Stimulated activated memory B cell treated with anti-CD40 and anti-IgM and Interleukin-4, amounts not matched to agents 10 μg/mL and 1 μg/mL and 100 μg/mL, for 72 hours (primary cell): ENCODE data around the gene P2RX5.

ENCODE experiments used
- ATAC-seq: fragments of 150-1000 bp; cut with Tn5 transposase; 2 replicates; pipeline ENCODE4 v1.10.0; 2021
- H3K27ac Mint-ChIP-seq: one replicate; pipeline ENCODE4 v1.8.0; 2022; ENCODE audit warnings: mild to moderate bottlenecking, mixed read lengths
- H3K27me3 Mint-ChIP-seq: one replicate; pipeline ENCODE4 v1.8.0; 2022; ENCODE audit warnings: mixed read lengths
- H3K36me3 Mint-ChIP-seq: one replicate; pipeline ENCODE4 v1.8.0; 2022; ENCODE audit warnings: mixed read lengths
- H3K4me1 Mint-ChIP-seq: one replicate; pipeline ENCODE4 v1.8.0; 2022; ENCODE audit warnings: mixed read lengths
- H3K4me3 Mint-ChIP-seq: one replicate; pipeline ENCODE4 v1.8.0; 2022; ENCODE audit warnings: mild to moderate bottlenecking, moderate library complexity, mixed read lengths
- H3K9me3 Mint-ChIP-seq: one replicate; pipeline ENCODE4 v1.8.0; 2022; ENCODE audit warnings: mixed read lengths

Gene P2RX5

DNA sequence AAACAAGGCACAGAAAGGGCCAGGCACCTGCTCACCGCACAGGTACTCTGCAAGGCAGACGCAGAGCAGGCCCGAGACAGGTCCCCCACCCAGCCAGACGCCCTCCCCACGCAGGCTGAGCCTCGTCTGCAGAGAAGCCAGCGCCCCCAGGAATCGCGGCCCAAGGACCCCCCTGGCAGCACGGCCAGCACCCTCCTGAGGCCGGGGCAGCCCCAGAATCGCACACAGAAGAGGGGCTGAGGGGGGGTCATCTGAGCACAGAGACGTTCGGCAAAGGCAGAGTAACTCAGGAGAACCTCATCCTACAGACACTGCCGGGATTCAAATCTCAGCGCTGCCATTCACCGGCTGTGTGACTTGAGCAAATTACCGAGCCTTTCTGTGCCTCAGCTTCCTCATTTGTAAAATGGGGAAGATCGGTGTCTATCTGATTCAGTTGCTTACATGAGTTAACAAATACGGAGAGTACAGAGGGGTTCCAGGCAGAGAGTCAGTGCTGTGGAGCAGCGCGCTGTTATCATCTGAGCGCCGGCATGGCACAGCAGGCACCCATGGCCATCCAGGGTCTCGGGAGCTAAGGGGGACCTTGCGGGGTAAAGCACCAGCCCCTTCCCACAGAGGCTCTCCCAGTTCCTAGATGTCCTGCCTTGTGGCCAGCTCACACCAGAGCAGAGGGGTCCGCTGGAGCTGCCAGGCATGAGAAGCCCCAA, 17.0 kb downstream of the P2RX5 start:
- no peak overlapping the region for H3K27ac Mint-ChIP-seq
- no peaks in the 10 kb centered on the region for H3K9me3 Mint-ChIP-seq
- H3K27me3 Mint-ChIP-seq: no peaks in the 10 kb centered on the region
- ATAC-seq: no peak
- H3K36me3 Mint-ChIP-seq: peaks cover 33% of the 10 kb centered on the region
- H3K4me3 Mint-ChIP-seq: no peak overlapping the region
- H3K4me1 Mint-ChIP-seq: peaks cover 38% of the 10 kb centered on the region

- no peak for ATAC-seq
- peaks cover 30% of the 10 kb centered on the region for H3K4me1 Mint-ChIP-seq
- peaks cover 33% of the 10 kb centered on the region for H3K36me3 Mint-ChIP-seq
- no peak overlapping the region for H3K27ac Mint-ChIP-seq
- no peaks in the 10 kb centered on the region for H3K9me3 Mint-ChIP-seq
- H3K4me3 Mint-ChIP-seq: no peak overlapping the region
- H3K27me3 Mint-ChIP-seq: no peaks in the 10 kb centered on the region
These were observed 17.7 kb downstream of the P2RX5 start for GRCh38 chr17:3678095-3678820.

DNA sequence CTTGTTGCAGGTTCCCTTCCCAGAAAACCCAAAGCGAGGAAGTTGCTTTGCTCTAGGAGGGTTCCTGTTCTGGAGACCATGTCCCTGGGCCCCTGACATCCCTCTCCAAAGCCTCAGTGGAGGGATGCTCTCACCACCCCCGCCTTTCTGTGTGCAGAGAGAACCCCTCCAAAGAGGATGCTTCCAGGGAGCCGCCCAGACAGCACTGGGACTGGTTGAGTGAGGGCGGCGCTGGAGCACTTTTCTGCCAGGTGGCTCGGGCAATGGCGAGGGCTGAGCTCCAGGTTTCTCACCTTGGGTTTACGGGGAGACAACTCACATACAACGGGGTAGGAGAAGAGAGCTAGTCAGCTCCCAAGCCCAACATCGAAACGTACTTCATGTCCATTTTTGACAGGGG, 20.1 kb downstream of the P2RX5 start:
- no peak overlapping the region for H3K27ac Mint-ChIP-seq
- H3K36me3 Mint-ChIP-seq: peaks cover 28% of the 10 kb centered on the region
- H3K4me1 Mint-ChIP-seq: peaks cover 25% of the 10 kb centered on the region
- H3K27me3 Mint-ChIP-seq: no peaks in the 10 kb centered on the region
- no peak overlapping the region for H3K4me3 Mint-ChIP-seq
- no peak for ATAC-seq
- no peaks in the 10 kb centered on the region for H3K9me3 Mint-ChIP-seq

DNA sequence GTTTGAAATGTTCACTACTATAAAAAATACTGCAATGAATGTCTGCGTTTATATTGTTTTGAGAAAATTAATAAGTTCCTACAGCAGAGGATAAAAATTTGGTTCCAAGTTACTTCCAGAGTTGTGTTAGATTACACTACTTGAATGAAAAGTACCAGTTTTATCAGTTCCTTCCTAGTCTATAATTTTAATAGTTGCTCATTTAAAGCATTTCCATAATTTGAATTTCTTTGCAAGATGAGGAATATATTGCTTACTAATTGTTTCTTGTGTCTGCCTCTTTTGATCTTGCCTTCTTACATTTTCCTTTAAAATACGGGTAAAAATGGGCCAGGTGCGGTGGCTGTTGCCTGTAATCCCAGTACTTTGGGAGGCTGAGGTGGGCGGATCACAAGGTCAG, 23.4 kb downstream of the P2RX5 start:
- ATAC-seq: no peak
- Mint-ChIP-seq H3K27me3 (no peaks in the 10 kb centered on the region), H3K4me3 (no peak overlapping the region), H3K4me1 (peaks cover 39% of the 10 kb centered on the region), H3K9me3 (no peaks in the 10 kb centered on the region), H3K36me3 (peaks cover 16% of the 10 kb centered on the region), H3K27ac (peak overlapping the region; percentile 30)

- ATAC-seq: no peak
- Mint-ChIP-seq H3K4me1 (peaks cover 45% of the 10 kb centered on the region), H3K27ac (peak overlapping the region; percentile 94), H3K27me3 (no peaks in the 10 kb centered on the region), H3K9me3 (no peaks in the 10 kb centered on the region), H3K4me3 (peak overlapping the region; percentile 93), H3K36me3 (peaks cover 6% of the 10 kb centered on the region)
These were observed 26.4 kb downstream of the P2RX5 start for GRCh38 chr17:3669548-3669947.

DNA sequence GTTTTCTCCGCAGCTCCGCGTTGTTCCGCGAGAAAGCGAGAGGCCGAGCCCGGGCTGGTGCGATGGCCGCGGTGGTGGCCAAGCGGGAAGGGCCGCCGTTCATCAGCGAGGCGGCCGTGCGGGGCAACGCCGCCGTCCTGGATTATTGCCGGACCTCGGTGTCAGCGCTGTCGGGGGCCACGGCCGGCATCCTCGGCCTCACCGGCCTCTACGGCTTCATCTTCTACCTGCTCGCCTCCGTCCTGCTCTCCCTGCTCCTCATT, 26.9 kb downstream of the P2RX5 start:
- Mint-ChIP-seq H3K9me3 (no peaks in the 10 kb centered on the region), H3K27me3 (no peaks in the 10 kb centered on the region), H3K36me3 (peaks cover 11% of the 10 kb centered on the region), H3K4me1 (peaks cover 45% of the 10 kb centered on the region), H3K4me3 (peak overlapping the region; percentile 93), H3K27ac (peak overlapping the region; percentile 94)
- ATAC-seq: peak; percentile 1

- peak within 1 kb of the TSS; percentile 93 for H3K4me3 Mint-ChIP-seq
- no peaks in the 10 kb centered on the region for H3K9me3 Mint-ChIP-seq
- peaks cover 12% of the 10 kb centered on the region for H3K36me3 Mint-ChIP-seq
- H3K27ac Mint-ChIP-seq: peak within 1 kb of the TSS; percentile 94
- no peaks in the 10 kb centered on the region for H3K27me3 Mint-ChIP-seq
- peak; percentile 97 for ATAC-seq
- peaks cover 45% of the 10 kb centered on the region for H3K4me1 Mint-ChIP-seq
These were observed 27.5 kb downstream of the P2RX5 start, which contains the start of the genes EMC6 and TAX1BP3 for GRCh38 chr17:3668279-3669084. Gene EMC6 (plus strand): TSS chr17:3668812. CDS start chr17:3669147, 335 bp downstream. Gene TAX1BP3 (minus strand): TSS chr17:3668578. CDS start chr17:3668526, 52 bp downstream.

DNA sequence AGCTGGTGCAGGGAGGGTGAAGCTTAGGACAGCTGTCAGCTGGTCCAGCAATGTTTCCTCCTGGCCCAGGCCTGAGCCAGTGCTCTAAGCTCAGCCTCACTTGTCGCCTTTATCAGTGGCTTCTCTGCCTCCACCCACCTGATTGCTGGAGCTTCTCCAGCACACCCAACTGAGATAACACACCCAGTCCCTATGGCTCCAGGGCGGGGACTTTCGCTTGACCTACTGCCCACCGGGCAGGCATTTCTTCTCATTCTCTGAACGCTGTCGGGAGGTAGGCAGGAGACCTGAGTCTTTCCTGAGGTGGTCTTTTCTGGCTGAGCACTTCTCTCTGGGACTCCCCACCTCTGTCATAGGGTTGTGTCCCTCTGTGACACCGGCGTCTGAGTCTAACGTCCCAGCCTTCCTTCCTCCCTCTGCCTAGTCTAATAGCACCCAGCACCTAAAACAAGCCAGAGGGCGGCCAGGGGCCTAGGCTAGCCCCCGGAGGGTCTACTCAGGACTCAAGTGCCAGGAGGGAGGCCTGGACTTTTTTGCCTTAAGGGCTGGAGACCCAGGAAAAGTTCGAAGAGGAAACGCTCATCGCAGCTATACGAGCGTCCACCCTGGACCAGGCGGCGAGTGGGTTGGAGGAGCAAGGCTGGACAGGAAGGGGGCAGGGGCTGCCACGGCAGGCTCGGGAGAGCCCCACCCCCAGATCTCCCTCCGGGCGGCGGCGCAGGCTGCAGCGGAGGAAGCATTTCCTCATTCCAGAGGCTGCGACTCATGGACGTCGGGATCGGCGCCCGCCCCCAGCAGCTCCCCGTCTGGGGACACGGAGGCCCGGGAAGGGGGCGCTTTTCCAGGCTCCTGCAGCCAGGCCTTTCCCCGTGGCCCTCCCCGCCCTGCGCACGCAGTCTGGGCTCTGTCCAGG, 28.3 kb downstream of the P2RX5 start:
- ATAC-seq: peak; percentile 20
- no peaks in the 10 kb centered on the region for H3K9me3 Mint-ChIP-seq
- H3K27ac Mint-ChIP-seq: peak overlapping the region; percentile 94
- H3K27me3 Mint-ChIP-seq: no peaks in the 10 kb centered on the region
- H3K36me3 Mint-ChIP-seq: peaks cover 12% of the 10 kb centered on the region
- peak overlapping the region; percentile 93 for H3K4me3 Mint-ChIP-seq
- H3K4me1 Mint-ChIP-seq: peaks cover 39% of the 10 kb centered on the region

DNA sequence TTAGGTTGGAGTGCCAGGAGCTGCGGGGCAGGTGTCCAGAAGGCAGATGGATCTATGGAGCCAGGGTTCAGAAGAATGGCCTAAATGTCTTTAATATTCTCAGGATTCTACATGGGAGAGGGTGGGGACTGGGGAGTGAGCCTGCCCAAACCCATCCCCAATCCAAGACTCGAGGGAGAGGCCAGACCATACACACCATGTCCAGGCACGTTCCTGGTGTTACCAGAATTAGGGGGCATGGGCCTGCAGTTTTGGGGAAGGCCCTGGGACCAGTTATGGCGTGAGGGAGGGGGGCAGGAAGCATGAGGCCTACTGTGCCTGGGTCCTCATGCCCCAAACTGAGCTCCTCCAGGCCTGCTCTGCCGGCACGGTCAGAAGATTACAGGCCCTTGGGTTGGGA, 29.4 kb downstream of the P2RX5 start:
- Mint-ChIP-seq H3K27ac (no peak overlapping the region), H3K9me3 (no peaks in the 10 kb centered on the region), H3K36me3 (peaks cover 7% of the 10 kb centered on the region), H3K4me3 (peak overlapping the region; percentile 21), H3K4me1 (peaks cover 33% of the 10 kb centered on the region), H3K27me3 (no peaks in the 10 kb centered on the region)
- no peak for ATAC-seq

- H3K27me3 Mint-ChIP-seq: no peaks in the 10 kb centered on the region
- no peak for ATAC-seq
- no peak overlapping the region for H3K27ac Mint-ChIP-seq
- peaks cover 31% of the 10 kb centered on the region for H3K4me1 Mint-ChIP-seq
- peaks cover 6% of the 10 kb centered on the region for H3K36me3 Mint-ChIP-seq
- H3K9me3 Mint-ChIP-seq: no peaks in the 10 kb centered on the region
- H3K4me3 Mint-ChIP-seq: no peak overlapping the region
These were observed 30.1 kb downstream of the P2RX5 start for GRCh38 chr17:3665834-3666233.

DNA sequence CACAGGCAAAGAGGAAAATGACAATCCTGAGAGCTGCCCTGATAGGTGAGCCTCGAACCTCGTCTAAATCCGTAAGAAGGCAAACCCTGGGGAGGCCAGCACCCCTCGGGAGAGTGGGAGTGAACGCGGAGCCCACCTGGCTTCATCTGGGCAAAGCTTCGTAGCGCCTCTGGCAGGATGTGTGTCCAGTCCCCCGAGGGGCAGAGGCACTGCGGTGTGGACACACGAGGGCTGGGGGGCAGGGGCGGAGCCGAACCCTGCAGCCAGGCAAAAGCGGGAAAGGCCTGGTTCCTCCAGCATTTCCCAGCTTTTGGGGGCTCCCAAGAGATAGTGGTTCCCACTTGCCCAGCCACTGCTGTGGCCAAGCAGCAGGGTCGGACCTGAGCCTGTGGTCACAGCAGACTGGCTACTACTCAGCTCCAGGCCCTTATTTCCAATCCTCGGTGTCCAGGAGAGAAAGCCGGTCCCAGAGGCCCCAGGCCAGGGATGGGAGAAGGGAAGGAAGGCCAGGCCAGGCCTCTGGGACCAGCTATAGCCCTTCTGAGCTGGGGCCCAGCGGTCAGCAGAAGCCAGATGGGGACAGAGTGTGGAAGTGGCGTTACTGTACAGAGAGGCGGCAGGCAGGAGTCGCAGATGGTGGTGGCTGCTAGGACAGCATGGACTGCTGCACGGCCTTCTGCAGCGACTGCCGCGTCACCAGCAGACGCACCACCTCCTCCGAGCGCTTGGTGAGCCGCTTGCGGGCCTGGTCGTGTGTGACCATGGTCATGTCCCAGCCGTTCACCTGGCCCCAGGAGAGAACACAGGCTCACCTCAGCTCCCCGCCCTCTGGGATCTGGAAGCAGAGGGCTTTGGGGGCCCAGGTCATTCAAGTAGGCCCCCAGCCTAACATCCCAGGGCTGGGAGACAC, 32.6 kb downstream of the P2RX5 start:
- Mint-ChIP-seq H3K27ac (no peak overlapping the region), H3K9me3 (no peaks in the 10 kb centered on the region), H3K4me1 (peaks cover 14% of the 10 kb centered on the region), H3K4me3 (no peak overlapping the region), H3K27me3 (no peaks in the 10 kb centered on the region), H3K36me3 (peaks cover 6% of the 10 kb centered on the region)
- ATAC-seq: no peak

- no peak for ATAC-seq
- peaks cover 8% of the 10 kb centered on the region for H3K4me1 Mint-ChIP-seq
- no peaks in the 10 kb centered on the region for H3K9me3 Mint-ChIP-seq
- no peak overlapping the region for H3K4me3 Mint-ChIP-seq
- peaks cover 22% of the 10 kb centered on the region for H3K36me3 Mint-ChIP-seq
- no peak overlapping the region for H3K27ac Mint-ChIP-seq
- no peaks in the 10 kb centered on the region for H3K27me3 Mint-ChIP-seq
These were observed 35.6 kb downstream of the P2RX5 start for GRCh38 chr17:3660311-3660891.

- Mint-ChIP-seq H3K4me3 (no peak overlapping the region), H3K9me3 (no peaks in the 10 kb centered on the region), H3K27ac (no peak overlapping the region), H3K4me1 (peaks cover 8% of the 10 kb centered on the region), H3K36me3 (peaks cover 22% of the 10 kb centered on the region), H3K27me3 (no peaks in the 10 kb centered on the region)
- ATAC-seq: no peak
These were observed 36.3 kb downstream of the P2RX5 start for GRCh38 chr17:3659541-3660111.
